ENCODE measurements around the gene HBE1.
"Not testable (repeated sequence)": the region's sequence is repeated elsewhere in the genome, so short reads cannot be mapped to it uniquely, and the experiment has no call there.

The HBE1 gene

GRCh38 chr11:5252192-5252918 is 17.4 kb downstream of the HBE1 start:
- no peak for DNase-seq

GRCh38 chr11:5251746-5252145 is 18.0 kb downstream of the HBE1 start:
- no peak for DNase-seq

- DNase-seq = no peak
These were observed 19.1 kb downstream of the HBE1 start for GRCh38 chr11:5250543-5251204.

- not testable (repeated sequence) for DNase-seq
These were observed 19.8 kb downstream of the HBE1 start, which contains the start of gene HBG1 for GRCh38 chr11:5249807-5250396. TSS of gene HBG1 (minus strand) at chr11:5249857. CDS start at chr11:5249804, 53 bp downstream.

- not testable (repeated sequence) for DNase-seq
These were observed 21.2 kb downstream of the HBE1 start for GRCh38 chr11:5248498-5248897.

- no peak for DNase-seq
These were observed 22.1 kb downstream of the HBE1 start for GRCh38 chr11:5247472-5248192.

GRCh38 chr11:5246772-5247471 is 22.8 kb downstream of the HBE1 start:
- no peak for DNase-seq

- no peak for DNase-seq
These were observed 24.6 kb downstream of the HBE1 start for GRCh38 chr11:5245155-5245554.

GRCh38 chr11:5243816-5244180 is 25.9 kb downstream of the HBE1 start:
- no peak for DNase-seq

GRCh38 chr11:5242933-5243815 is 26.6 kb downstream of the HBE1 start:
- no peak for DNase-seq

GRCh38 chr11:5242208-5242607 is 27.5 kb downstream of the HBE1 start:
- DNase-seq = no peak

GRCh38 chr11:5241458-5241857 is 28.3 kb downstream of the HBE1 start:
- DNase-seq = no peak

- no peak for DNase-seq
These were observed 29.3 kb downstream of the HBE1 start for GRCh38 chr11:5240458-5240857.

- no peak for DNase-seq
These were observed 29.7 kb downstream of the HBE1 start for GRCh38 chr11:5240056-5240455.

- DNase-seq = no peak
These were observed 30.7 kb downstream of the HBE1 start for GRCh38 chr11:5239046-5239445.

GRCh38 chr11:5238486-5238885 is 31.3 kb downstream of the HBE1 start:
- DNase-seq = no peak

- no peak for DNase-seq
These were observed 32.3 kb downstream of the HBE1 start for GRCh38 chr11:5237420-5237819.

- DNase-seq = no peak
These were observed 34.2 kb downstream of the HBE1 start for GRCh38 chr11:5235364-5236095.

- no peak for DNase-seq
These were observed 35.3 kb downstream of the HBE1 start, which contains the start of gene HBD for GRCh38 chr11:5234381-5234834. TSS of gene HBD (minus strand) at chr11:5234483. CDS start at chr11:5234433, 50 bp downstream.

- DNase-seq = no peak
These were observed 36.4 kb downstream of the HBE1 start for GRCh38 chr11:5233307-5233706.

GRCh38 chr11:5232821-5233220 is 36.9 kb downstream of the HBE1 start:
- DNase-seq = no peak
